ENCODE results near the gene CSGALNACT2.
A peak's percentile ranks its signal among the peaks of the same experiment; 100 is the strongest.
"Not testable (repeated sequence)": the region's sequence is repeated elsewhere in the genome, so short reads cannot be mapped to it uniquely, and the experiment has no call there.

The CSGALNACT2 gene

DNA sequence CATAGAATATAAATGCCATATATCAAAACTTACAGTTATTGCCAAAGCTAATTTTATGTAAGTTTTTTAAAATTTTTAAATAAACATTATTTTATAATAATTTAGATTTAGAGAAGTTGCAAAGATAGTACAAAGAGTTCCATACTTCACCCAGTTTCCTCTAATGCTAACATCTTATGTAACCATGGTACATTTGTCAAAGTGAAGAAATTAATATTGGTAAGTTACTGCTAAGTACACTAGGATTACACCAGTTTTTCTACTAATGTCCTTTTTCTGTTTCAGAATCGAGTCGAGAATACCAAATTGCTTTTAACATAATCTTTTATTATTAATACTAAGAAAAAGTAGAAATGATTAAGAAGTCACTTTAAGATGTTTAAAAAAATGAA is 29.2 kb downstream of the CSGALNACT2 start:
- DNase-seq (ENCODE audit: low read depth, low spot score): no peak
- no peak overlapping the region for H3K4me3 ChIP-seq (ENCODE audit: low read length)

DNA sequence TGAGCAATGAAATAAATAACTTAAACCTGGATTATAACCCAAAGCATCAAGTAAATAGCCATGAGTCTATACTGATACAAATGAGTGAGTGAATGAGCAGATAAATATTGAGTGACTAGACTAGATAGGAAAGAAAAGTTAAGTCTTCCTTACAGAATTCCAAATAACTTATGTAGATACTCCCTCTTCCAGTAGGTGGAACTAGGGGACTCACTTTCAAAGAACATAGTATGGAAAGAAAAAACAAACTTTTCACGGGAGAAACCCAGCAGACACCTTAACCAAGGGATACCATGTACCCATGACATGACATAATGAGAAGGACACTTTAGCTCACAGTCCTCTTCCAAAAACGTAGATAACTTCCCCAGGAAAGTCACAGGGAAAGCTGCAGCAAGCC is 32.2 kb downstream of the CSGALNACT2 start:
- DNase-seq (ENCODE audit: low read depth, low spot score): no peak
- H3K4me3 ChIP-seq (ENCODE audit: low read length): no peak overlapping the region

DNA sequence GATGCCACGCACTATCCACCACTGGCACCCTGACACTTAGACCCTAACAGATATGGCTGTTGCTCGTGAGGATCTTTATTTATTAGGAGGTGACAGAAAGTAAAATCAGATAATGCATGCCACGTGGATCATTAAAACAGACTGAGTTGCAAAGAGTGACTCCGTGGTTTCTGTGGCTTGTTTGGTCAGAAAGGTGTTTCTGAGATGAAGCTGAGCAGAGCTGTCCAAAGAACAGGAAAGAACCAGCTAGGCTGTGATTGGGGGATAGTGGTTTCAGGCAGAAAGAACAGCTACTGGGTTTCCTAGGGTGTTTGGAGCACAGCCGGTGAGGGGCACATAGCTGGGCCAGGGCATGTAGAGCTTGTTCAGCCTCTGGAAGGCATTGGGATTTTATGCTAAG is 34.4 kb downstream of the CSGALNACT2 start:
- H3K4me3 ChIP-seq (ENCODE audit: low read length): no peak overlapping the region
- peak; percentile 24 for DNase-seq (ENCODE audit: low read depth, low spot score)

- DNase-seq (ENCODE audit: low read depth, low spot score): no peak
- no peak overlapping the region for H3K4me3 ChIP-seq (ENCODE audit: low read length)
Measured at GRCh38 chr10:43173120-43173519, 34.9 kb downstream of the CSGALNACT2 start.

DNA sequence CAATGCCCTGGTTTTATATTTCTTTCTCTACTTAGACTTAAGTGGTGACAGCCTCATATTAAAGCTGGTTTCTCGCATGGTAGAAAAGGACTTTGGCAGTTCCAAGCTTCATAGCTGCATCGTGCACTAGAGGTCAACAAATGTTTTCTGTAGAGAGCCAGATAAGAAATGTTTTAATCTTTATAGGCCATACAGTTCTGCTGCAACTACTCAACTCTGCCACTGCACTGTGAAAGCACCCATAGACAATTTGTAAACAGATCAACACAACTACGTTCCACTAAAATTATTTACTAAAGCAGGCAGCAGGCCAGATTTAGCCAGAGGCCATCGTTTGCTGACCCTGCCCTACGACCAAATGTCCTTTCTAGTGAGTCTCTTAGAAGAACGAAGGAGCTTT is 36.7 kb downstream of the CSGALNACT2 start:
- no peak overlapping the region for H3K4me3 ChIP-seq (ENCODE audit: low read length)
- DNase-seq (ENCODE audit: low read depth, low spot score): no peak

DNA sequence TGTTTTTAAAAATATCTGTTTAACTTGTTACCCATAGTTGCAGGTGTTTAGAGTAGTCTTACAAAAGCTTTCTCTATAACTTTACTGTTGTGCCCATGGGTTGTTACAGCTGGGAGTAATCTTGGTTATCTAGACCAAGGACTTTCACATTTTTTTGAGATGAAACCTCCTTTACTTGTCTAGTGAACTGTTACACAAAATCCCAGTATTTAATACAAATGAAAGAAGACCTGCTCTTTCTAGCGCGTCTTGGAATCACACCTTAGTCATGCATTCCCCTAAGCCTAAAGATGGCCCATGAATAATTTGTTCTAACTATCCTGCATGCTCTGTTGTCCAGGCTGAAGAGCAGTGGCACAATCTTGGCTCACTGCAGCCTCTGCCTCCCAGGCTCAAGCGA is 38.0 kb downstream of the CSGALNACT2 start:
- no peak for DNase-seq (ENCODE audit: low read depth, low spot score)
- H3K4me3 ChIP-seq (ENCODE audit: low read length): no peak overlapping the region

GRCh38 chr10:43177595-43177994 is 39.4 kb downstream of the CSGALNACT2 start:
- H3K4me3 ChIP-seq (ENCODE audit: low read length): no peak overlapping the region
- DNase-seq (ENCODE audit: low read depth, low spot score): no peak

GRCh38 chr10:43181146-43181545 is 42.9 kb downstream of the CSGALNACT2 start:
- no peak overlapping the region for H3K4me3 ChIP-seq (ENCODE audit: low read length)
- DNase-seq (ENCODE audit: low read depth, low spot score): no peak

- H3K4me3 ChIP-seq (ENCODE audit: low read length); DNase-seq (ENCODE audit: low read depth, low spot score): not testable (repeated sequence)
Measured at GRCh38 chr10:43183764-43184163, 45.5 kb downstream of the CSGALNACT2 start.

DNA sequence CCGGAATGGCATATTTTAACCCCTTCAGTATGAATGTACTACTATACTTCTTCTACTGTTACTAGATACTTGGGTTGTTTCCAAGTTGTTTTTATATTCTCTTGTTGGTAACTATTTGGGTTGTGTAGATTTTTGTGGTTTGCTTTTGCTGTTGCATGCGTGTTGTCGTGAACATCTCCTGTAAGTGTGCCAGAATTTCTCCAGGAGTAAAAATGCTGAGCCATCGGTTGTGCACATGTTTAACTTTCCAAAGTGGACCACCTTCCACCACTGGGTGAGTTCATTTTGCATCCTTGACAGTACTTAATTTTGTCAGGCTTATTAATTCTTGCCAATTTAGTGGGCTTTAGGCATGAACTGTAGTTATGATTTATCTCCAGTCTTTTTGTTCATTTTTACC is 47.9 kb downstream of the CSGALNACT2 start:
- DNase-seq (ENCODE audit: low read depth, low spot score): no peak
- H3K4me3 ChIP-seq (ENCODE audit: low read length): no peak overlapping the region

- H3K4me3 ChIP-seq (ENCODE audit: low read length): no peak overlapping the region
- no peak for DNase-seq (ENCODE audit: low read depth, low spot score)
Measured at GRCh38 chr10:43187213-43187612, 49.0 kb downstream of the CSGALNACT2 start.

DNA sequence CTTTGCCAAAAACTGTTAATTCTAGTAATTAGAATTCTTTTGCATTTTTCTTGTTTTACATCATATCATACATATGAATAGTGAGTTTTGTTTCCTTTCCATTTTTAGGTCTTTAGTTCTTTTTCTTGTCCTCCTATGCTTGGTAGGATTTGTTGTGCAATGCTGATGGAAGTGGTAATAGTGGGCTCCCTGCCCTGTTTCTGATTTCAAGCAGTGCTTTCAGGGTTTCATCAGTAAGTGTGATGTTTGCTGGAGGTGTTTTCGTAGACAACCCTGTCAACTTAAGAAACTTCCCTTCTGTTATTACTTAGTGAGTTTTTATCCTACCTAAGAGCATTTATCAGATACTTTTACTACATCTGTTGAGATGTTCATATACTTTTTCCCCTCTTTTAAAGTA is 50.5 kb downstream of the CSGALNACT2 start:
- H3K4me3 ChIP-seq (ENCODE audit: low read length): no peak overlapping the region
- no peak for DNase-seq (ENCODE audit: low read depth, low spot score)

DNA sequence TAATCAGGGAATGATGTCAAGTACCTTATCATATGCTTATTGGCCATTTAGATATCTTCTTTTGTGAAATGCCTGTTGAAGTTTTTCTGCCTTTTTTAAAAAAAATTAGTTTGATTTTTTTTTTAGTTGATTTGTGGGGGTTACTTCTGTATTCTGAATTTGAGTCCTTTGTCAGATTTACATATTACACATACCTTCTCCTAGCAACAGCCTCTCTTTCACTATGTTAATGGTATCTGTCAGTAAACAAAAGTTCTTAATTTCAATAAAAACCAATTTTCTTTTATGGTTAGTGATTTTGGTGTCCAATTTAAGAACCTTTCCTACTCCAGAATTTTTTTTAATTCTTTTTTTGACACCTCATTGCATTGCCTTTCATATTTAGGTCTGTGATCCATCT is 52.0 kb downstream of the CSGALNACT2 start:
- no peak overlapping the region for H3K4me3 ChIP-seq (ENCODE audit: low read length)

DNA sequence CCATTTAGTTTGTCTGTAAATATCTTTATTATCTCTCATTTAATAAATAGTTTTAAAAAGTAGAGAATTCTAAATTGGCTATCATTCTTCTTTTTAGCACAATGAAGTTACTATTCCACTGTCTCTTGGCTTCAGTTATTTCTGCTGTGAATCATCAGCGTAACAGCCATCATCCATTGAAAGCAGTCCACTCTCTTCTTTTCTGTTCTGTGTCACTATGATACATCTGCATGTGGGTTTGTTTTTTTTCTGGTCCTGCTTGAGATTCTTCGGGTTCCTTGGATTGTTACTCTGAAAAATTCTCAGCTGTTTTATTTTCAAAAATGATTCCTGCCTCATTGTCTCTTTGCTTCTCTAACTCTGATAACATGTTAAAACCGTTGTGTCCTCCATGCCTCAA is 52.5 kb downstream of the CSGALNACT2 start:
- no peak overlapping the region for H3K4me3 ChIP-seq (ENCODE audit: low read length)
- DNase-seq (ENCODE audit: low read depth, low spot score): no peak

More for the DNA sequence above, 52.0 kb downstream of the CSGALNACT2 start:
- DNase-seq (ENCODE audit: low read depth, low spot score): no peak

- H3K4me3 ChIP-seq (ENCODE audit: low read length): no peak overlapping the region
- no peak for DNase-seq (ENCODE audit: low read depth, low spot score)
Measured at GRCh38 chr10:43192884-43193283, 54.6 kb downstream of the CSGALNACT2 start.

DNA sequence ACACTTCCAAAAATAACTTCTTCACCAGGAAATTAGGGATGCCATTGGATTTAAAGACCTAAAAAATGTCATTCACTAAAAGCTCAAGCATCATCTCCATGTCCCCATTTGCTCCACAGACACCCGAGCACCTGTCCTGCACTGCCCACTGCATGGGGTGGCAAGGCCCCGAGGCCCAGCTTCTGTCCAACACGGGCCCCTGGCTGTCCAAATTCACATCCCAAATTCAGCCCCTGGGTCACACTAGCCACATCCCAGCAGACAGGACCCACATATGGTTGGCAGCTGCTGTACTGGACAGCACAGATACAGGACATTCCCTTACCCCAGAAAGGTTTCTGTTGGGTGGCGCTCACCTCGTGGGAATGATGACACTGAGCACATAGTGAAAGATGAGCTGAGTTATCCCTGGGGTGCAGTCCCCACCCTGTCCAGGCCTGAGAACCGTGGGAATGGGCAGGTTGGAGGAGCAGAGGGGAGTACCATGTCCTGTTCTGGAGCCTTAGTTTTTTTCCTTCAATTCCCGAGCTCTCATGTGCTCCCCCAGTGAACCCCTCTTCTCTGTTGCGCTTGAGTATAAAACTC is 55.3 kb downstream of the CSGALNACT2 start:
- H3K4me3 ChIP-seq (ENCODE audit: low read length): no peak overlapping the region
- DNase-seq (ENCODE audit: low read depth, low spot score): no peak

DNA sequence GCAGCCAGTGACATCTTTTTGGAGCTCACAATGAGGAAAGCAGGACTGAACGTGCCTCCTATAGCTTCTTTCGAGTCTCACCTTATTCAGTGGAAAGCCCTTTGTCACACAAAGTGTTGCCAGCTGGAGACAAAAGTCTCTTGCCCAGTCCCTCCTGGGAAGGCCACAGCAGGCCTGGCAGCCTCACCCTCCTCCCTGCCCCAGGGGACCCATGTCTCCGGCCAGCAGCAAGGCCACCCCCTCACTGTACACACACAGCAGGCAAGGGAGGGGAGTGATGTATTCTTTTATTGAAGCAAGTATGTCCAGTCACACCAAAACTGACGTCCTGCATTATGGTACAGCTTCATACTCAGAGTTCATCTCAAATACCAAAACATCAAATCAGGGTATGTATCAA is 56.0 kb downstream of the CSGALNACT2 start:
- no peak for DNase-seq (ENCODE audit: low read depth, low spot score)

GRCh38 chr10:43194859-43195258 is 56.6 kb downstream of the CSGALNACT2 start:
- H3K4me3 ChIP-seq (ENCODE audit: low read length): no peak overlapping the region
- DNase-seq (ENCODE audit: low read depth, low spot score): no peak

More for the DNA sequence above, 56.0 kb downstream of the CSGALNACT2 start:
- H3K4me3 ChIP-seq (ENCODE audit: low read length): no peak overlapping the region

DNA sequence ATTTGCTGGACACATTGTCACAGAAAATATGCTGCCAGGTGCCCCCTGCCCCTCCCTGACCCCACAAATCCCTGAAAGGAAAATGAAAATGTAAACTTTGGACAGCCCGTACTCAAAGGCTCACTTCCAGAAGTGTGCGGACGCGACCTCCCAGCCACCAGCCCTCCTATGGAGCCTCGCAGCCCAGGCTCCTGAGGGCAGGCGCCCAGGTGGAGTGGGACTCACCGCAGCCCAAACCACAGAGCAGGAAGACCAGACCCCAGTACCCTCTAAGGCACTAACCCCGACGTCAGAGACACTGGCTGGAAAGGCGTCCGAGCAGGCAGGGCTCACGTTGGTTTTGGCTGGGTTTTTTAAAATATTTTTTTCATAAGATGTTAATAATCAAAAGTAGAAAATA is 57.3 kb downstream of the CSGALNACT2 start:
- H3K4me3 ChIP-seq (ENCODE audit: low read length): no peak overlapping the region
- DNase-seq (ENCODE audit: low read depth, low spot score): no peak

- no peak for DNase-seq (ENCODE audit: low read depth, low spot score)
- no peak overlapping the region for H3K4me3 ChIP-seq (ENCODE audit: low read length)
Measured at GRCh38 chr10:43196131-43196980, 58.1 kb downstream of the CSGALNACT2 start.
